ENCODE results near the gene NOL4L. TPM values are rescaled to one million over a fixed set of nuclear protein-coding genes. Genes with fewer than 3 reads are reported as not detected.

Gene NOL4L
- total RNA-seq, 2 donors from 2014 or later, result 9.9 to 28.5 TPM

DNA sequence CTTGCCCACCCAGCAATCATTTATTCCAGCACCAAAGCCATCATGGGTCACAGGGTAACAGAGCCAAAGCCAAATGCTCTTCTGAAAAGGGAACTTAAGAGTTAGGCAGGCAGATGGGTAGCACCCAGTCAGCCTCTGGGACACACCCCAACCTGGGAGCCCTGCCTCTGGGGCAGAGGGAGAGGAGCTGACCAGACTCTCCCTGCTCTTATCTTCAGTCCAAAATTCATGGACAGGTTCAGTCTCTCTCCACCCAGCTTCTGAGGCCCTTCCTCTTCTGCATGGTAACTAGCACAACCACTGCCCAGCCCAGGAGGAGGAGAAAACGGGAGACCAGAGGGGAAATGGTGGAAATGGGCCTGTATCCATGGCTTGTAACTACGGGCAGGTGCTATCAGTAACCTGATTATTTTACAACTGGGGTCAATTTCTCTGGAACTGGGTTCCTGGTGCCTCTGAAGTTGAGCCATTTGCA, 105.4 kb downstream of the NOL4L start:
- no peaks in the 10 kb centered on the region for H3K36me3 Mint-ChIP-seq (ENCODE audit: low read depth)
- H3K4me3 Mint-ChIP-seq, result no peak overlapping the region
- ATAC-seq (replicated peaks), result no peak
- peak overlapping the region; percentile 44 for H3K27ac Mint-ChIP-seq
- H3K9me3 Mint-ChIP-seq, result no peaks in the 10 kb centered on the region
- no peaks in the 10 kb centered on the region for H3K27me3 Mint-ChIP-seq
- H3K4me1 Mint-ChIP-seq, result peaks cover 25% of the 10 kb centered on the region

DNA sequence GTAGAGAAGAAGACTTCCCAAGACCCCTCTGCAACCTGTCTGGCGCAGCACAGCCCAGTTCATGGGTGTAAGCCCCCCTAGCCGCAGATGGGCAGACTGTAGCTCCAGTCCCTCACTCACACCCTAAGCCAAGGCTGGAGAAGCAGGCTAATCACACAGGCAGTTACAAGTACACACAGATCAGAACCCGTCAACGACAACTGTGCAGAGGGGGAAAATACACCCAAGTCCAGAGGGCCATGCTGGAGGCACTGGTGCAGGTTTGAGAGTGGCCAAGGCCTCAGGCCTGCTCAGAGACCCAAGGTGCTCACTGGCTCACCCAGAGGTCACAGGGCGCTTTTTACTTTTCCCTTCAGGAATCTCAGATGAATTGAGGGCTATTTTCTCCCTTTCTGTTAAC, 106.1 kb downstream of the NOL4L start:
- no peak for ATAC-seq (replicated peaks)
- no peaks in the 10 kb centered on the region for H3K9me3 Mint-ChIP-seq
- H3K4me1 Mint-ChIP-seq, result peaks cover 25% of the 10 kb centered on the region
- H3K27ac Mint-ChIP-seq, result peak overlapping the region; percentile 44
- no peaks in the 10 kb centered on the region for H3K36me3 Mint-ChIP-seq (ENCODE audit: low read depth)
- no peaks in the 10 kb centered on the region for H3K27me3 Mint-ChIP-seq
- H3K4me3 Mint-ChIP-seq, result no peak overlapping the region

DNA sequence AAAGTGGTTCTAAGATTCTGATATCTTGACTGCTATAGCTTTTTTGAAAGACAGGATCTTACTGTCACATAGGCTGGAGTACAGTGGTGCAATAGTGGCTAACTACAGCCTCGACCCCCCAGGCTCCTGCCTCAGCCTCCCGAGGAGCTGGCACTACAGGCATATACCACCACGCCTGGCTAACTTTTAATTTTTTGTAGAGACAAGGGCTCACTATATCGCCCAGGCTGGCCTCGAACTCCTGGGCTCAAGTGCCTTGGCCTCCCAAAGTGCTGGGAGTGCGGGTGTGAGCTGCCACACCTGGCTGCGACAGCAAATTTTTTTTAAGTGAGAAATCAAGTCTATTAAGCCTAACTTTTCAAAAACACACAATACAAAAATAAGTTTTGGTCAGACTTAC, 106.6 kb downstream of the NOL4L start:
- peak overlapping the region; percentile 85 for H3K27ac Mint-ChIP-seq
- H3K27me3 Mint-ChIP-seq, result no peaks in the 10 kb centered on the region
- no peaks in the 10 kb centered on the region for H3K9me3 Mint-ChIP-seq
- peaks cover 25% of the 10 kb centered on the region for H3K4me1 Mint-ChIP-seq
- no peak for ATAC-seq (replicated peaks)
- H3K4me3 Mint-ChIP-seq, result no peak overlapping the region
- no peaks in the 10 kb centered on the region for H3K36me3 Mint-ChIP-seq (ENCODE audit: low read depth)

DNA sequence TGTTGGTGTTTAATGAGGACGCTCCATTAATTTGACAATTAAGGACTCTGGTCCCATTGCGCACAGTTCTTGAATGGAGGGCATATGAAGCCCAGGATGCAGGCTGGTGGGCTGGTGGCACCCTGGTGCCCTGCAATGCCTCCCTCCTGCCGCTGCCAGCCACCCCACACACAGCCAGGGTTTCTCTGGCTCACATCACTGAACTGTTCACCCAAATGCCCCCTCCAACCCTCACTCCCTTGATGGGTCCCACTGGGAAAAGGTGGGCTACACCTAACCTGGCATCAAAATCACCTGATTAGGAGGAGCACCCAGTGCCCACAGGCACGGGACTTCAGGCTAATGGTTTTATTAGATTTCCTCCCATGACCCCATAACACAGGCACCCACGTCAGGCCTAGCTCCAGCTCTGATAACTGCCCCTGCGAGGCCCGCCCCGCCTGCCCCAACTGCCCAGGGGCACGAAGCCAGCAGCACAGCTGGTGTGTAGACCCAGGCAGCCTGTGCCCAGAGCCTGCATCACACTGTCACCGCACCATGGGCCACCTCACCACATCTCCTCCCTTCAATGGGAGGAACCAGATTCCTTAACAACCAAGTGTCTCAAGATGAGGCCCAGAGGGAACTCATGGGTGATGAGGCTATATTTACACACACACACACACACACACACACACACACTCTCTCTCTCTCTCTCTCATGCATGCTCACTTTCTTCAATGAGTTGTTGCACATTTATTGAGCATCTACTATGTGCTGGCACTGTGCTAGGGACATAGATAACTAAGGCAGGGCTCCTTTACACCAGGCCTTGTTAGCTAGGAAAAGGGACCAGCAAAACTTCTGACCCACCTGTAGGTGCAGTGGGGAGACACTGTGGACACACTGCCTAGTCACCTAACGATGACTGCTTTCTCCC, 107.3 kb downstream of the NOL4L start:
- ATAC-seq (replicated peaks), result no peak
- Mint-ChIP-seq H3K27ac (peak overlapping the region; percentile 85), H3K36me3 (ENCODE audit: low read depth) (no peaks in the 10 kb centered on the region), H3K9me3 (no peaks in the 10 kb centered on the region), H3K27me3 (no peaks in the 10 kb centered on the region), H3K4me3 (no peak overlapping the region), H3K4me1 (peaks cover 25% of the 10 kb centered on the region)

DNA sequence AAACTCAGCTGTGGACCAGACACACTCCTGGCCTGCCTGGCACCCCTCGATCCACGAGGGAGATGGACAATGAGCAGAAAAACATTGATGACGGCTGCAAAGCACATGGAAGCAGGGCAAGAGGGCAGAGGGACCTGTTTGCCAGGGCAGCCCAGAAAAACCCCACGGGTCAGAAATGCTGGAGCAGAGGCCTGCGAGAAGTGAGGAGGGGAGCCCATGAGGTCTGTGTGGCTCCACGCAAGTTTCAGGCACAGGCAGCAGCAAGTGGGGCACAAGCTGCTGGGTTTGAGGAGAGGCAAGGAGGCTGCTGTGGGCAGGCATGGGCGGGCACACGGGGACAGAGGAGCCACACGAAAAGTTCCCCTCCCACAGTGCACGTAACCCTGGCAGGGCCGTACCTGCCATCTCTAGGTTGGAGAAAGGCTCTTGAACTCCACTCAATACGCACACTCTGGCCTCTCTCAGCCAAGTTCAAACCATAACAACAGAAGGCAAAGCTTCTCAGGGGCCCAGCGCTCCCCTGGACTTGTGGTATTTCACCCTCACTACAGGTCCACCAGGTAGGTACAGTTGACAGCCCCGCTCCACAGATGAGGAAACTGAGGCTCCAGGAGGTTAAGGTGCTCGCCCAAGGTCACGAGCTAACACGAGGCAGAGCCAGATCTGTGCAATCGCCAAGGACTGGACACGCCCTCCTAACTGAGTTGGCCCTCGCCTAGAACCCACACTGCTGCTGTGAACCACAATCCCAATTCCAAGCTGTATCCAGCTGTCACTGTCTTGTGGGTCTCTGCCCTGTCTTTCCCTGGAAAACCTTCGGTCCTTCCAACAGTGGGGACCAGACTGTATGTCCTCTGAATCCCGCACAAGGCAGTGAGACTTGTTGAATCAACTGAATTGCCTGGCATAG, 108.2 kb downstream of the NOL4L start:
- Mint-ChIP-seq H3K36me3 (ENCODE audit: low read depth) (no peaks in the 10 kb centered on the region), H3K4me1 (peaks cover 25% of the 10 kb centered on the region), H3K4me3 (no peak overlapping the region), H3K27me3 (no peaks in the 10 kb centered on the region), H3K9me3 (no peaks in the 10 kb centered on the region), H3K27ac (peak overlapping the region; percentile 80)
- no peak for ATAC-seq (replicated peaks)

DNA sequence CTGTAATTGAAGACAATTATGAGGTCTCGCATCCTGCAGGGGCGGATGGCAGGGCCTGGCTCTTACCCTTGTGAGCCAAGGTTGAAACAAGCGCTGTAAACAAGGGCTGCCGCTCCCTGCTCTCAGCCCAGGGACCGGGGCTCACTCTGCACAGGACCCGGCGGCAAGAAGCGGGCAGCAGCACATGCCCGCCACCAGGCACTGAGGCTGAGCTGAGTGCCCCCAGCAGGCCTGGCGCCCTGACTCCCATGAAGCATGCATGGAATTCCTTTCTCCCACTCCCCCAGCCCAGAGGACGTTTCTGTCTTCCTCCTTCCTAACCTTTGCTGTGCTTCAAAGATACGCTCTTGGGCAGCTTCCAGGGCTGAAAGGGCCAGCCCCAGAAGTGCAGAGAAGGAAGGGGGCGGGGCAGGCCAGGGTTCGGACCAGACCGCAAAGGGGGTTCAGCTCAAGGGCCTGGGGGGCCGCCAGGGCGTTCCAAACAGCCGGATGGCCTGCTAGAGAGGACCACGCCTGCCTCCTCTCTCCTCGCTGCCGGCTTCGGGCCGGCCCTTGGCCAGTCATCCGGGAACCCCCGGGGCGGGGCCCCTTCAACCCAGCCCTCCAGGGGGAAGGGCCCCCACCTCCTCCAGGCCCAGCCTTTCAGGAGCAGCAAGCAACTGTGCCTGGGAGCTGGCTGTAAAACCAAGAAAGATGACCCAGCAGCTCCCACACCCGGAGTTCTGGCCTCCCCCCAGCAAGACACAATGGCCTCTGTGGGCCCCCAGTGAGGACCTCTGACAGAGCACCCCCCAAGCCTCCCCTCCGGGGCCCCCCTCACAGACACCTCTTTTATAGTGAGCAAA, 109.9 kb downstream of the NOL4L start:
- no peak overlapping the region for H3K4me3 Mint-ChIP-seq
- no peaks in the 10 kb centered on the region for H3K9me3 Mint-ChIP-seq
- peaks cover 20% of the 10 kb centered on the region for H3K4me1 Mint-ChIP-seq
- no peaks in the 10 kb centered on the region for H3K27me3 Mint-ChIP-seq
- ATAC-seq (replicated peaks), result no peak
- peak overlapping the region; percentile 80 for H3K27ac Mint-ChIP-seq
- no peaks in the 10 kb centered on the region for H3K36me3 Mint-ChIP-seq (ENCODE audit: low read depth)

DNA sequence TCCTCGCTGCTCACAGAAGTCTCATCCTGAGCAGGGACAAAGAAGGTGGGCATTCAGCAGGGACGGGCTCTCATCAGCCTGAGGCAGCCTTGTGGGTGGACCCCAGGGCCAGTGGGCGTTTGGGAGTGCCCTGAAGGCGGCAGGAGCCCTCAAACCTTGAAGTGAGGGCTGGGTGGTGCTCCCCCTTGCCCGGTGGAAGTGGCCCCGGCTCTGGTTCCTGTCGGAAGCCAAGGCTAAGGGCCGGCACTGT, 110.5 kb downstream of the NOL4L start:
- Mint-ChIP-seq H3K4me1 (peaks cover 20% of the 10 kb centered on the region), H3K27ac (no peak overlapping the region), H3K36me3 (ENCODE audit: low read depth) (no peaks in the 10 kb centered on the region), H3K4me3 (no peak overlapping the region), H3K27me3 (no peaks in the 10 kb centered on the region), H3K9me3 (no peaks in the 10 kb centered on the region)
- no peak for ATAC-seq (replicated peaks)

DNA sequence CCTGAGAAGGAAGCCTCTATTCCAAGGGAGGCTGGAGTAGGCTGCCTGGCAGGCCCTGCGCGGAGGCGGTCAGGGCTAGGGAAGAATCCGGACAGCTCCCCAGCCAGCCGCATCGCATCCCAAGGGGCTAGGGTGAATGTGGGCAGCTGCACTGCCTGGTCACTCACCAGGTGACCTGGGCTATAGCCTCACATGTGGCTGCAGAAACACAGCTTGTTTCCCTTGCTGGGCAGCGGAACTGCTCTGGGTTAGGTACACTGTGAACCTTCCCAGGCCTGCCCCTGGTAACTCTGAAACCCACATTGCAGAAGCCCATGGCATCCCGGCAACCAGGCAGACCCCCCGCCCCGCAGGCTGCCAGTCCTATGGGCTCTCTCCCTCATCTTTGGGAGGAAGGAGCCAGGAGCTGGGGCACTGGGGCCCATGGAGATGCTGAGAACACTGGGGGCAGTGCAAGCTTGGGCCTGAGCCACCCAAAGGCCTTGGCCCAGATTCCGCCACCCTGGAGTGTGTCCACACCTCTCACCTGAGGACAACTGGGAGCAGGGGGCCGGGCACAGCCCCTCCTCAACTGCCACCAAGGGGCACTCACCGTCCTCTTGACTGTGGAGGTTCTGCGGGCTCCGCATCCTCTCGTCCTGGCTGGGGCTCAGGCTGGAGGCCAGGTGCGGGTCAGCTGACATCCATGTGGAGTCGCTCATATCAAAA, 111.0 kb downstream of the NOL4L start:
- H3K27me3 Mint-ChIP-seq, result no peaks in the 10 kb centered on the region
- no peak overlapping the region for H3K4me3 Mint-ChIP-seq
- no peak for ATAC-seq (replicated peaks)
- H3K27ac Mint-ChIP-seq, result no peak overlapping the region
- no peaks in the 10 kb centered on the region for H3K9me3 Mint-ChIP-seq
- H3K36me3 Mint-ChIP-seq (ENCODE audit: low read depth), result no peaks in the 10 kb centered on the region
- peaks cover 20% of the 10 kb centered on the region for H3K4me1 Mint-ChIP-seq

DNA sequence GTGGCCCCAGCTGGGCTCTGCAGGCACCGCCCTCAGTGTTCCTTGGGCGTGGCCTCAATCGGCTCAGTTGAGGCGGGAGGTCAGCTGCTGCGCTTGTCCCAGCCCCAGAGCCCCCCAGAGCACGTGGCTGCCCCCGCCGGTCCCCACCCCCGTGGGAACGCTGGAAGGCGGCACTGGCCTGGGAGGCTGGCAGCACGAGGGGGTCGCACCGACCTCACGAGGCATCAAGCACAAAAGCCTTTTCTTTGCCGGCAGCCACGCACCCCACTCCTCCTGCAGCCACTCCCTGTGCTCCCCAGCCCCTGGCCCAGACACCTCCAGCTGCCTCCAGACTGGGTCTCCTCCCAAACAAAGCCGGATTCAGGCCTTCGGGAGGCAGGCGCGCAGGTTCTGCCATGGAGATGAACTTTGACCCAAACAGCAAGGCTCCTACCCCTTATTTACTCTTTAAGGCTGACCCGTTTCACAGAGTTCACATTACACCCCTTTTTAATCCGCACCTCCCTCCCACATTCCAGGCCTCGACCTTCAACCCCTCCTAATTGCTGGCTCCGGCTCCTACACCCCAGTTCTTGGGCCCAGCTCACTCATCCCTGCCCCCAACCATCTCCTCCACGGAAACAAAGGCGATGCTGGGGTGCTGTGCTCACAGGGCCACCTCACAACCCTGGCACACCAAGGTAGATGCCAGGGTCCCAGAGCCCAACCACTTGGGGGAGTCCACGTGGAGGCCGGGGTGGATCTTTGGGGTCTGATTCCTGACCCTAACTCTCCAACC, 111.7 kb downstream of the NOL4L start:
- H3K36me3 Mint-ChIP-seq (ENCODE audit: low read depth), result no peaks in the 10 kb centered on the region
- peaks cover 20% of the 10 kb centered on the region for H3K4me1 Mint-ChIP-seq
- no peak overlapping the region for H3K27ac Mint-ChIP-seq
- no peaks in the 10 kb centered on the region for H3K27me3 Mint-ChIP-seq
- H3K4me3 Mint-ChIP-seq, result no peak overlapping the region
- H3K9me3 Mint-ChIP-seq, result no peaks in the 10 kb centered on the region
- no peak for ATAC-seq (replicated peaks)

DNA sequence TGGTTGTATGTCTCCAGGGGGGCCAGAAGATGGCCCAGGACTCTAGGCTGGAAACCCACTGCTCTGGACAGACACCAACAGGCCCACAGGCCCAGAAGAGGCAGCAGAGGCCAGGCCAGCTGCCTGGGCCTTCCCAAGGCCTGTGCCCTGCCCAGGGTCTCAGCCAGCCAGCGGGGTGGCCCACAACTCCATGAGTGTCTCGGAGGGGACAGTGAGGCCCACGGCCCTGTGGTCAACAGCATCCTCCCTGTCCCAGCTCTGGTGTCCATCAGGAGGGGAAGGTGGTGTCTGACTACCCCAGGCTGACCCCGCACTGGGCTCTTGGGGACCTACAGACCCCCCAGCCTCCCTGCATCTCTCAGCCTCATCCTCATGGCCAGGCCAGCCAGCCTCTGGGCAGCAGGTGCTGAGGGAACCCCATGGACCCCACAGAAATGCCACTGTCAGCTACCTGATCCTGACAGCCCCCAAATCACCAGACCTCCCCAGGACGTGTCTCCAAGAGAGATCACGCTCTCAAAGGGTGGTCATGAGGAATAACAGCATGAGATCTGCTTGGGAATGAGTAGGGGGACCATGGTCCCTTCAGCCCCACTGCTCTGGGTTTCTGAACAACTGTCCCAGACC, 112.4 kb downstream of the NOL4L start:
- H3K27me3 Mint-ChIP-seq, result no peaks in the 10 kb centered on the region
- H3K4me1 Mint-ChIP-seq, result peaks cover 14% of the 10 kb centered on the region
- H3K27ac Mint-ChIP-seq, result no peak overlapping the region
- H3K4me3 Mint-ChIP-seq, result no peak overlapping the region
- H3K36me3 Mint-ChIP-seq (ENCODE audit: low read depth), result no peaks in the 10 kb centered on the region
- ATAC-seq (replicated peaks), result no peak
- no peaks in the 10 kb centered on the region for H3K9me3 Mint-ChIP-seq

DNA sequence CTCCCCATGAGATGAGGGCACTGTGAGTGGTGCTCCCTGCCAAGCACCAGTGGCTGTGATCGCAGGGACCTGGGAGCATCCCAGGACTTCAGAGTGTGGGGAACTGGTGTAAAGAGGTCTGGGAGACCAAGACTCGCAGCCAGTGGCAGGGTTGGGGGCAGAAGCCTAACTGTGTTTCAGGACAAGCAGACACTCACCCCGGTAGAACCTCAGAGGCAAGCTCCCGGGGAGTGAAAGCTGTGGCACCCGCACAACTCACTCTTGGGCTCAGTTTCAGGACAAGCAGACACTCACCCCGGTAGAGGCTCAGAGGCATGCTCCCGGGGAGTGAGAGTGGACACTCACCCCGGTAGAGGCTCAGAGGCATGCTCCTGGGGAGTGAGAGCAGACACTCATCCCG, 114.2 kb downstream of the NOL4L start:
- no peak for ATAC-seq (replicated peaks)
- Mint-ChIP-seq H3K36me3 (ENCODE audit: low read depth) (no peaks in the 10 kb centered on the region), H3K27ac (peak overlapping the region; percentile 62), H3K4me1 (peaks cover 1% of the 10 kb centered on the region), H3K4me3 (no peak overlapping the region), H3K27me3 (no peaks in the 10 kb centered on the region), H3K9me3 (no peaks in the 10 kb centered on the region)

DNA sequence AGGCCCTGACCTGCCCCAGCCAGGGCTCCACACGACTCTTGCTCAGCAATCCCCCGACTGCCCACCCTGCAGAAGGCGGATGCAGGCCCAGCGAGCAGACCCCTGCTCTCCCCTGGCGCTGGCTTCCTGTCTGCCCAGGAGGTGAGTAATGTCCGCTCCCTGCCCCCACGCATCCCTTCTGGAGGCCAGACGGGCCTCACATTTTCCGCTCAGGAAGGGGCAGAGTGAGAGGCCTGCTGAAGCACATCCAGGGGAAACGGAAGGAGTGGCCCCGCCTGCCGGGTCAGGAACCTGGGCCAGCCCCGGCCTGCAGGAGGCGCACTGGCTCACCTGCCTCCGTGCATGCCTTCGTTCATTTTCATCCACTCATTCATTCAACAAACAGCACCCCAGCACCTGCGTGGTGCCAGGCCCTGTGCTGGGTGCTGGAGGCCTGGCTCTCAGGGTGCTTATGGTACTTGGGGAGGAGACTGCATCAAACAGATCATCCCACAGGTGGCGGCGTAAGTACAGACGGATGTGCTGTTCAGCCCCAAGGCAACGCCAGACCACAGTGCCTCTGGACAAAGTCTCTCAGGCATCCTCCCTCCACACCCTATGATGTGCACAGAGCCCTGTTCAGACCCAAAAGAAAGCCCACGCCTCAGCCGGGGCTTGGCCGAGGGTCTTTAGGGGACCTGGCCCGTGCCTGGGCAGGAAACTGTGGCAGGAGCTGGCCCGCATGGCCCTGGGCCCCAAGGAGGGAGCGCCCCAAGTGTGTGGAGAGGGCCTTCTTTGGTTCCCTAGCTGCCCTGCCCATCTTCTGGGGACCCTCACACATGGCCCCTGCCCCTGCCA, 114.9 kb downstream of the NOL4L start:
- H3K9me3 Mint-ChIP-seq, result no peaks in the 10 kb centered on the region
- ATAC-seq (replicated peaks), result peak; percentile 42
- no peak overlapping the region for H3K4me3 Mint-ChIP-seq
- H3K36me3 Mint-ChIP-seq (ENCODE audit: low read depth), result no peaks in the 10 kb centered on the region
- H3K27ac Mint-ChIP-seq, result no peak overlapping the region
- no peaks in the 10 kb centered on the region for H3K4me1 Mint-ChIP-seq
- no peaks in the 10 kb centered on the region for H3K27me3 Mint-ChIP-seq

Data from activated T-helper 17 cell treated with anti-CD3 and anti-CD28 coated beads, Interleukin-2, amount 50 U/mL, for 72 hours (primary cell).